Prostate gland (tissue), 2 donors: ENCODE measurements around the gene FAM180B. TPM values are rescaled to one million over a fixed set of nuclear protein-coding genes. Genes with fewer than 3 reads are reported as not detected.

ENCODE experiments used
- DNase-seq: peaks from one replicate; pipeline ENCODE4 v3.0.0-alpha.2; 2019; ENCODE audit warnings: low spot score
- H3K27ac ChIP-seq, 2 donors: fragments of 200-600 bp; sonication (generic); 2 replicates each; pipeline ENCODE4 v1.5.1; 2017 to 2019
- H3K27me3 ChIP-seq: fragments of 200-600 bp; sonication (generic); replicated peaks from 2 replicates; pipeline ENCODE4 v1.5.1; 2019; ENCODE audit not compliant: insufficient read depth
- H3K36me3 ChIP-seq, 2 donors: fragments of 200-600 bp; sonication (generic); 1 replicate in 1 of 2; 2 replicates in 1 of 2; pipeline versions ENCODE4 v1.5.1 to v1.8.1; 2017 to 2019
- H3K4me1 ChIP-seq: fragments of 200-600 bp; sonication (generic); replicated peaks from 2 replicates; pipeline ENCODE4 v1.5.1; 2019
- H3K4me3 ChIP-seq, 2 donors: fragments of 200-600 bp; sonication (generic); 2 replicates each; pipeline ENCODE4 v1.5.1; 2017 to 2019
- H3K9me3 ChIP-seq: fragments of 200-600 bp; sonication (generic); 2 replicates; pipeline ENCODE4 v1.5.1; 2017
- POLR2A ChIP-seq: fragments of 450-650 bp; IDR thresholded peaks from one replicate; pipeline ENCODE4 v1.6.1; 2016; ENCODE audit warnings: antibody characterized with exemption, mild to moderate bottlenecking
- POLR2AphosphoS5 ChIP-seq: sonication (generic); formaldehyde crosslinking; IDR thresholded peaks from one replicate; pipeline ENCODE4 v1.6.1; 2017; ENCODE audit warnings: antibody characterized with exemption
- WGBS: methylation state at CpG from one replicate; pipeline ENCODE4 v1.1.5; 2018; 5-methylcytosine and 5-hydroxymethylcytosine counted together
- intact Hi-C: fragments of 100-400 bp; cut with DNase I; formaldehyde crosslinking; loops from one replicate; pipeline ENCODE4 v1.14.2; 2022
- total RNA-seq, 2 donors: library from RNA; depleted of rRNA; stranded (reverse); fragments of >200 nt; gene quantifications; one replicate each; pipeline ENCODE4 v1.1.0, GENCODE V29; 2016
- TF ChIP-seq, protein P1 (sequence below), 4 experiments: fragments of 200-600 bp in 2 of 4; fragments of 450-650 bp in 2 of 4; sonication (generic) in 2 of 4; IDR thresholded peaks; 1 replicate in 3 of 4; 2 replicates in 1 of 4; pipeline ENCODE4 v1.5.1; 2016 to 2019; ENCODE audit warnings: antibody characterized with exemption in 4 of 4, mild to moderate bottlenecking in 2 of 4, moderate library complexity in 2 of 4

The FAM180B gene
- total RNA-seq, 2 donors from 2014 or later = not detected

DNA sequence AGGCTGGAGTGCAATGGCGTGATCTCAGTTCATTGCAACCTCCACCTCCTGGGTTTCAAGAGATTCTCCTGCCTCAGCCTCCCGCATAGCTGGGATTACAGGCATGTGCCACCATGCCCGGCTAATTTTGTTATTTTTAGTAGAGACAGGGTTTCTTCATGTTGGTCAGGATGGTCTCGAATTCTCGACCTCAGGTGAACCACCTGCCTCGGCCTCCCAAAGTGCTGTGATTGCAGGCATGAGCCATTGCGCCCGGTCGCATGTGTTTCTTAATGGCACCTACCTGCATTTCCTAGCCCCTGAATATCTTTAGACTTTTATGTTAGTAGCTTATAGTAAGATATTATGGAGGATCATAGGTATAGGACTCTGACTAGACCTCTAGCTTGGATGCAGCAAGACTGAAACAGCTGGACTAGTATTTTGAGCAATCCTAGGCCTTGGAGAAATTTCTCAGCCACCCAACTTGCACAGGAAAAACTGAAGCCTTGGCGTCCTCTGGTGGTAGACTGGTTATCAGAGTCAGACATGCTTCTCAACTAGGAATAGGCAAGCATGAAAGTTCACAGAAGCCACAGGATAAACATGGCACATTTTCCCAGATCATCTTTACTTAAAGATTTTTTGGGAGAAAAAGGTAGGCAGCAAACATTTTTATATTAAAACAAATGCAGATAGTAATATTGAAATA lies 30.4 kb downstream of the FAM180B start:
- Histone ChIP-seq H3K27me3 (no peaks in the 10 kb centered on the region), H3K36me3 (no peaks in the 10 kb centered on the region), H3K4me1 (no peaks in the 10 kb centered on the region), H3K27ac (no peak overlapping the region), H3K9me3 (no peaks in the 10 kb centered on the region), H3K4me3 (no peak overlapping the region)
- intact Hi-C loops = no loop called here
- DNase-seq = no peak
- 84% methylated on average over 10 of the region's 10 CpGs for WGBS
- TF ChIP-seq, protein P1, sequence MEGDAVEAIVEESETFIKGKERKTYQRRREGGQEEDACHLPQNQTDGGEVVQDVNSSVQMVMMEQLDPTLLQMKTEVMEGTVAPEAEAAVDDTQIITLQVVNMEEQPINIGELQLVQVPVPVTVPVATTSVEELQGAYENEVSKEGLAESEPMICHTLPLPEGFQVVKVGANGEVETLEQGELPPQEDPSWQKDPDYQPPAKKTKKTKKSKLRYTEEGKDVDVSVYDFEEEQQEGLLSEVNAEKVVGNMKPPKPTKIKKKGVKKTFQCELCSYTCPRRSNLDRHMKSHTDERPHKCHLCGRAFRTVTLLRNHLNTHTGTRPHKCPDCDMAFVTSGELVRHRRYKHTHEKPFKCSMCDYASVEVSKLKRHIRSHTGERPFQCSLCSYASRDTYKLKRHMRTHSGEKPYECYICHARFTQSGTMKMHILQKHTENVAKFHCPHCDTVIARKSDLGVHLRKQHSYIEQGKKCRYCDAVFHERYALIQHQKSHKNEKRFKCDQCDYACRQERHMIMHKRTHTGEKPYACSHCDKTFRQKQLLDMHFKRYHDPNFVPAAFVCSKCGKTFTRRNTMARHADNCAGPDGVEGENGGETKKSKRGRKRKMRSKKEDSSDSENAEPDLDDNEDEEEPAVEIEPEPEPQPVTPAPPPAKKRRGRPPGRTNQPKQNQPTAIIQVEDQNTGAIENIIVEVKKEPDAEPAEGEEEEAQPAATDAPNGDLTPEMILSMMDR (IDR thresholded peaks at IDR 0.05) = peak in 2 of 4 experiments; percentile 41 to 45
- TF ChIP-seq POLR2AphosphoS5 = no peak
- no peak for TF ChIP-seq POLR2A

DNA sequence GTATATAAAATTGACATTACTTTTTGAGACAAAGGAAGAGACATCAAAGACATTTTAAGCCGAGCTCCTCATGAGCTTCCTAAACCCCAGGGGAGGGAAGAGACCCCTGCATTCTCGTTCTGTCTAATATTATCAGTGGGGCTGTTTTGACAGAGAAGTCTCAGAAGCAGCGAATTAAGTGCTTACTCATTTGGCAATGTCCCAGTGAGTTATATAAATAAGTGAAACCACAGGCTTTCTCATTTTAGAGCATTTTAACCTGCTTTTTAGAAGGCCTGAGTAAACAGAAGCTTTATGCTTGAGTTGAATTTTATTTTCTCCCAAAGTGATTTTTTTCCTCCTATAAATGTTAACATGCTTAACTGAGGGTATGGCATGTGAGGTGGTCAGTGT lies 30.9 kb downstream of the FAM180B start:
- H3K9me3 ChIP-seq = no peaks in the 10 kb centered on the region
- 38% methylated on average over 3 of the region's 3 CpGs for WGBS
- TF ChIP-seq, protein P1 (IDR thresholded peaks at IDR 0.05) = no peak
- no peak for TF ChIP-seq POLR2A
- no peak for TF ChIP-seq POLR2AphosphoS5
- H3K36me3 ChIP-seq = no peaks in the 10 kb centered on the region
- H3K4me1 ChIP-seq = no peaks in the 10 kb centered on the region
- H3K4me3 ChIP-seq = no peak overlapping the region
- intact Hi-C loops = no loop called here
- no peak overlapping the region for H3K27ac ChIP-seq
- no peak for DNase-seq
- H3K27me3 ChIP-seq = no peaks in the 10 kb centered on the region

DNA sequence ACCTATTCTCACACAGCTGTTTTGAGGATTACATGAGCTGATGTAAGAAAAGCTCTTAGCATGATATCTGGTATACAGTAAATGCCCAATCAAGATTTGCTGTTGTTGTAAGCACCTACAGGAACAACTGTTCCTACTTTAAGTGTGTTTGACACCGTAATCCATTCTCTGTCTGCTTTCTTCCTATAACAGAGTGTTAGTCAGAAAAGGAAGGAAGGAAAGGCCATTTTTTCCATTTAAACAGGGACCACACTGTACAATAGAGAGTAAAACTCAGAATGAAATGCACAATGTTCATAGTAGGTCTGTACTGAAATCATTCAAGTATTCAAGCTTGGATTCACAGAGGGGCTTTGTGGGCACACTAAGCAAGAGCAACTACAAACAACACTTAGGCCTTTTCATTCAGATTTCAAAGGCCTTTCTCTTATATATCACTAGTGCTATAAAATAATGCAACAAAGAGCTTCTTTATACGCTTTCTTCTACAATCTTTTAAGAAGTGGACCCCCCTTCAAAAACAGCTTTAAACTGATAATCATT lies 34.4 kb downstream of the FAM180B start:
- H3K27ac ChIP-seq = no peak overlapping the region
- H3K9me3 ChIP-seq = no peaks in the 10 kb centered on the region
- peaks cover 0 to 9% of the 10 kb centered on the region in 2 donors for H3K36me3 ChIP-seq
- TF ChIP-seq POLR2A = no peak
- TF ChIP-seq, protein P1 (IDR thresholded peaks at IDR 0.05) = no peak
- TF ChIP-seq POLR2AphosphoS5 = no peak
- intact Hi-C loops = no loop called here
- no peaks in the 10 kb centered on the region for H3K4me1 ChIP-seq
- no peak for DNase-seq
- no peak overlapping the region for H3K4me3 ChIP-seq
- WGBS = 90% methylated on average over 2 of the region's 2 CpGs
- no peaks in the 10 kb centered on the region for H3K27me3 ChIP-seq

DNA sequence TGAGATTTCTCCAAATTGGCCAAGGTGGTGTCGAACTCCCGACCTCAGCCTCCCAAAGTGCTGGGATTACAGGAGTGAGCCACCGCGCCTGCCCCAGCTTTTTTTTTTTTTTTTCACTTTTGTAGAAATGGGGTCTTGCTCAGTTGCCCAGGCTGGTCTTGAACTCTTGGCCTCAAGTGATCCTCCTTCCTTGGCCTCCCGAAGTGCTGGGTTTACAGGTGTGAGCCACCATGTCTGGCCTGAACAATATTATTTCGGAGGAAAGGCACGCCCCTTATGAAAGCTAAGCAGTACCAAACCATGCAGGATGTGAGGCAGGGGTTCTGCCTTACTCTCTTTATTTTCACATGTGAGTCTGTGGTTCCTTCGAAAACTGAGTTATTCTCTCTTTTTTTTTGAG lies 39.8 kb downstream of the FAM180B start:
- no peaks in the 10 kb centered on the region for H3K9me3 ChIP-seq
- TF ChIP-seq POLR2AphosphoS5 (no peak), POLR2A (no peak)
- TF ChIP-seq, protein P1 (IDR thresholded peaks at IDR 0.05) = no peak
- H3K4me3 ChIP-seq = no peak overlapping the region
- H3K36me3 ChIP-seq = peaks cover 5 to 9% of the 10 kb centered on the region in 2 donors
- no peak overlapping the region for H3K27ac ChIP-seq
- H3K27me3 ChIP-seq = no peaks in the 10 kb centered on the region
- no peaks in the 10 kb centered on the region for H3K4me1 ChIP-seq
- intact Hi-C loops = no loop called here
- no peak for DNase-seq
- whole genome bisulfite sequencing = 91% methylated on average over 8 of the region's 8 CpGs

DNA sequence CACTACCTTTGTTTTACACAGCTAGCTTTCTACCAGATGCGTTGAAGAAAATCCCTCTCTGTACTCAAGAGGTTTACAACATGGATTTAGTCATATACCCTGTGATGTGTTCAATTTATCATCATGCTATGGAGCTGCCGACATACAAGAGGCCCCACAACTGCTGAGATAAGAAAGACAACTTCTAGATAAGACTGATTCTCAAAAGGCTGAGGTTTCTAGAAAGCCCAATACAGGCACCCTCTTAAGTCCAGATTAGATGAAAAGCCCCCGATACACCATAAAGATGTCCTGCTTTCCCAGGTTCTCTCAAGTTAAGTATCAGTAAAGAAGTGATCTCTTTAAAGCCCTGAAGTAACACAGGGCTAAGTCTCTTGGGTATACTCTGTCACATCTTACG lies 41.5 kb downstream of the FAM180B start:
- H3K27ac ChIP-seq = no peak overlapping the region
- WGBS = 96% methylated on average over 4 of the region's 4 CpGs
- no peak for TF ChIP-seq POLR2AphosphoS5
- TF ChIP-seq, protein P1 (IDR thresholded peaks at IDR 0.05) = no peak
- peaks cover 5 to 9% of the 10 kb centered on the region in 2 donors for H3K36me3 ChIP-seq
- no peak for DNase-seq
- H3K27me3 ChIP-seq = no peaks in the 10 kb centered on the region
- H3K9me3 ChIP-seq = no peaks in the 10 kb centered on the region
- intact Hi-C loops = no loop called here
- H3K4me3 ChIP-seq = no peak overlapping the region
- H3K4me1 ChIP-seq = no peaks in the 10 kb centered on the region
